Stimulated activated CD8-positive, alpha-beta memory T cell treated with anti-CD3 and anti-CD28 coated beads, Interleukin-2, amount 100 ng/mL, for 1 hour (primary cell): ENCODE measurements around the gene TTC7B.
"Not testable (repeated sequence)": the region's sequence is repeated elsewhere in the genome, so short reads cannot be mapped to it uniquely, and the experiment has no call there.

Experiments
- DNase-seq, 2 donors: peaks; one replicate each; pipeline ENCODE4 v3.0.0-alpha.2; 2020; ENCODE audit warnings: low read depth in 2 of 2

TTC7B gene

DNA sequence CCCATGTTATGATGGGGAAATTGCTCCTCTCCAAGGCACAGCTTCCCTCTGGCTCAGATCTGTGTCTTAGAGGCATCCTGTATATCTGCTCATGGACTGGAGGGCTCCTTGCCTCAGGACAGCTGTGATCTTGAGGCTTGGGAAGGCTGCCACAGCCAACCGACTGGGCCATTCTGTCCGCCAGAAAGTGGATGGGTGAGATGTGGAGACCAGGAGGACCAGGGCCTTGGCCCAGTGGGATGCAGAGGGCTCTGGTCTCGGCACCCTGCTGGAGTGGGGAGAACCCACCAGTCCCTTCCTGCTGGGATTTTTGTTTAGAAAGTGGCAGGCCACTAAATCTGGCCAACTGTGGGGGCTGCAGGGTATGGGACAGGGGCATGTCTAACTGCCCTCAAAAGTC is 270.8 kb downstream of the TTC7B start:
- DNase-seq: no peak

- no peak for DNase-seq
These were observed 271.3 kb downstream of the TTC7B start for GRCh38 chr14:90544971-90545370.

DNA sequence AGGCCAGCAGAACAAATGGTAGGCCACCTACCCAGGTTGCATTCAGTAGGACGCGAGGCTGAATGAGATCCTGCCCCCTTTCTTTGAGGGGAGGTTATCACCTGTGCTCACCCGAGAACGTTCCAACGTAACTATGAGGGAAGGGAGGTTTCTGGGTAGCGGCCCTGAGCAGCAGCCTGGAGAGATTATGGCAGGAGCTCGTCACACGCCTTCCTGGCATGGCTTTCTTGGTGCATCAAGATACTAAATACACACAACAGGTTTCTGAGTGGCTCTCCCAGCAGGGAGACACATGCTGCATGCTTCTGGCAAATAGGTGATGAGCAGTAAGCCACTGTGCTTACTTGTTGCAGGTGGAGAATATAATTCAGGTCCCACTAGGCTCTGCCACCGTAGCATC is 271.7 kb downstream of the TTC7B start:
- no peak for DNase-seq

DNA sequence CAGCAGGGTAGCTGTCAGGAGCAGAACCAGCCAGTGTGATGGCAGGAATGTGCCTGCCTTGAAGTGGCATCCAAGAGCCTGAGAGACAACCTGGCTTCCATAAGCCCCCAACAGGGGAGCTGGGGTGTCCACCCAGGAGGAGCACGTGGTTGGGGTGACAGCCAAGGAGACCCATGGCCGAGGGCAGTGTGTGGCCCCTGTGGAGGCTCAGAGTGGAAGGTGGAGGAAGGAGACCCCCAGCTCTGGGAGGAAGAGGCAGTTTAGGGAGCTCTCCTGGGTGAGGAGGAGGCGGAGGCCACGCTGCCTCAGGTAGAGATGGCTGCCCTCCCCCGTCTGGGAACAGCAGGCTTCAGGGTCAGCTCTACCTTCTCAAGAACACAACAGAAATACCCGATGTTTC is 272.4 kb downstream of the TTC7B start:
- no peak for DNase-seq

- DNase-seq: no peak
These were observed 275.1 kb downstream of the TTC7B start for GRCh38 chr14:90541076-90541634.

DNA sequence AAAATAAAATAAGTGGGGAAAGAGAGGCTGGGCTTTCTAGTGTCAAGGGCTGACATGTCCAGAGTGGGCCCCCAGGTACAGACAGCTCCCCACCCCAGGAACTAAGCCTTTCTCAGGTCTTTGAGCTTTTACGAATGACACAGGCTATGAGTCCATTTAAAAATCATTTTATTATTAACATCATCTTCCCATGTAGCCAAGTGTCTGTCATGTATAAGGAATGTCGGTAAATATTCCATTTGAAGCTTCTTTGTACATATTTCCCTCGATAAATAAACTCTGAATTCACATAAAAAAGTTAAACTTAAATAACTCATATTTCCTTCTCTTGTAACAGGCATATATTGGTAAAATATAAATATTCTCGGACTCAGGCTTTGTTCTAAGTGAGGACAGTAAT is 275.8 kb downstream of the TTC7B start:
- no peak for DNase-seq

GRCh38 chr14:90539996-90540395 is 276.2 kb downstream of the TTC7B start:
- DNase-seq: no peak

- no peak for DNase-seq
These were observed 276.8 kb downstream of the TTC7B start for GRCh38 chr14:90539496-90539775.

DNA sequence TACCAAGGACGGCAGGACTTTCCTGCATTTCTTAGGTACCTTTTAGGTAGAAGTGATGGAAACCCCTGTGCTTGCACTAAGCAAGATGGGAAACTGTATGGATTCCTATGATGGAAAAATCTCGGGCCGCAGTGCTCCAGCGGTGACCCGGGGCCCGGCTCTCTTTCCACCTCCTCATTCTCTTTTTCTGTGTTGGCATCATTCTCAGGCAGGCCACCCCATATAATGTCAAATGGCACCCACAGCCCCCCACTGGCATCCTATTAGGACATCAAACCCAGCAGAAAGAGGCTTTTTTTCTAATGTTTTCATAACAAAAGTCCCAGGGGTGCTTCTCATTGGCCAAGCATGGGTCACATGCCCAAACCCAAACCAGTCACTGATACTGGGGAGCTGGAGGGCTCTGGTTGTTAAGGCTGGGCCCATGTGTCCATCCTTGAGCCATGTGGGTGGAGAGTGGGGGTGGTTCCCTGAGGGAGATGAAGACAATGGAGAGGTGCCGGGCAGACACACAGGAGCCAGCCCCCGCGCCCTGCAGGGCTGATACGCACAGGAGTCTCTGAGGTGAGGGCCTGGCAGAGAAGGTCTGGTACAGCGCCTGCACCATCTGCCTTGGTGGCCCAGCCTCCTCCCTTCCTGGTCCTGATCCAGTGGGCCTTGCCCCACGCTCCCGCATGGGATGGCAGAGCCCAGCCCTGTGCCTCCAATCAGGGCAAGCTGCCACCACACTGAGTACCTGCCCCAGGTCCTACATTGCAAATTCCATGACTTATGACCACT is 277.3 kb downstream of the TTC7B start:
- DNase-seq: no peak

DNA sequence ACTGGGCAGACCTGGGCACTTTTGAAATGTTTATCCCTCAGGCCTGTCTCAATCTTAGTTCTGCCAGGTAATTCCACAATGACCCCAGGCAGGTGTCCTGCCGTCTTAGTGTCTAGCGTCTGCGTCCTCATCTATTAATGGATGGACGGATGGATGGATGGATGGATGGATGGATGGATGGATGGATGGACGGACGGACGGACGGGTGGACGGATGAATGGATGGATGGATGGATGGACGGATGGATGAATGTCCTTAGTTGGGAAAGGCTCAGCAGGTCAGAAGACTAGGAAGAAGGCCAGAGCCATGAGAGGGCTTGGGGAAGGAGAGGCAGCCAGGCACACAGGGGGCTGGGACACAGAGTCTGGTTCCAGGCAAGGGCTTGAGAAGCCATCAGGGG is 278.1 kb downstream of the TTC7B start:
- no peak for DNase-seq

- no peak for DNase-seq
These were observed 279.6 kb downstream of the TTC7B start for GRCh38 chr14:90536511-90537191.

GRCh38 chr14:90536092-90536491 is 280.1 kb downstream of the TTC7B start:
- no peak for DNase-seq

DNA sequence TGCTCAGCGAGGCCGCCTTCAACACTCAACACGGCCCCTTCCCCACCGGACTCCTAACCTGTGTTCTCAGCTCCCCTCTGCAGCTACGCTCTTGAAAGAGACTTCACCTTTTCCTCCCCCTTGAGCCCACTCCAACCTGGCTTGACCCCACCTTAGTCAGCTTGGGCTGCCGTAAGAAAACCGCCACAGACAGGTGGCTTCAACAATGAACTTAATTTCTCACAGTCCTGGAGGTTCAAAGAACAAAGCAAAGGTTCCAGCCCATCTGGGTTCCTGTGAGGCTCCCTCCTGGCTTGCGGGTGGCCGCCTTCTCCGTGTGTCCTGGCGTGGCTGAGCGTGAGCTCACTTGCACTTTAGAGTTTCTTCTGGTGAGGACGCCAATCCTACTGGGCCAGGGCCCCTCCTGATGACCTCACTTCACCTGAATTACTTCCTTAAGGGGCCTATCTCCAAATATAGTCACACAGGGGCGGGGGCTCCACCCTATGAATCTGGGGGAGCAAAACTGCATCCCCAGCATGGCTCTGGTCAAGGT is 280.6 kb downstream of the TTC7B start:
- no peak for DNase-seq

- DNase-seq: no peak
These were observed 281.2 kb downstream of the TTC7B start for GRCh38 chr14:90534838-90535555.

DNA sequence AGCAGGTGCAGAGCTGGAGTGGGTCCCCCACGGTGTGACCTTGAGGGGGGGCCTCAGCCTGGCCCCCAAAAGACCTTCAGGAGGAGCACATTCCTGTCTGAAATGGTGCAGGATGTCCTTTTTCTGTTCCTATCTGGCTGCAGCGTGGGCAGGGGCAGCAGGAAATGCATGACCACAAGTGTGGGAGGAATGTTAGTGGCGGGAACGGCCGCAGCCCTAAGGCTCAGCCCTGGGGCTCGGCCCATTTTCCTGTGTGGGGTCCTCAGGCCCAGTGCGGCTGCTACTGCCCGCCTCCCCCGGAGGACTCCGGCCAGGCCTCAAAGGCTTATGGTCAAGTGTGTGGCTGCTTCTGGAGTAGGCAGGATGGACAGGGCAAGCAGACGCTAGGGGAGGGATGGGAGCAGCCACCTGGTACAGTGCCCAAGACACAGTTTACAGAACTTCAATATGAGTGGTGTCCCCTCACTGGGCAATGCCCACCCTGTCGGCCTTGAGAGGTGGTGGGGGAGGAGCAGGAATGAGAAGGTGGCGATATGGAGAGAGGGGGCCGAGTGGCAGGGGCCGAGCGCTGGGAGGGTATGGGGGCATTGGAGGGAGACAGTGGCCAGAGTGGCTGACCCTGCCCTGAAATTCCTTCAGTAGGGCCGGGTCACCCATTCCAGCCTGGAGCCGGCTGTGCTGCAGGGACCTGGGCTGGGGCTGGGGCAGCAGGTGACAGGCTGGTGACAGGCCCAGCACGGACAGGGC is 282.0 kb downstream of the TTC7B start:
- DNase-seq: no peak

DNA sequence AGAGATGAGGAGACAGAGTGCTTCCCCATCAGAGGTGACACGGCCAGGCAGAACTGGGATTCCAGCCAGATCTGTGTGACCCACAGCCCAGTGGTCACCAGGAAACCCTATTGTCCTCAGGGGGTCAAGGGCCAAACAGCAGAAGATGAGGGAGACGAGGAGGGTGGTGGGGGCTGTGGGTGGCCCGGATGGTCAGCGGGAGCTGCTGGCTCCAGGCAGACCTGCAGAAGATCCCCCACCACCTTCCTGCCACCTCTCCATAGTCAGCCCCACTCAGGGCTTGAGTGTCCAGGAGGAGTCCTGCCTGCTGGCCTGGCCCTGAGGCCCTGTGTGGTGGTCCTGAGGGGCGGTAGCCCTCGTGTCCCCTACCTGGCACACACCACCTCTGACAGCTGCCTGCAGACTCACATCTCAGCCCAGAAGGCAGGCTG is 282.6 kb downstream of the TTC7B start:
- DNase-seq: no peak

DNA sequence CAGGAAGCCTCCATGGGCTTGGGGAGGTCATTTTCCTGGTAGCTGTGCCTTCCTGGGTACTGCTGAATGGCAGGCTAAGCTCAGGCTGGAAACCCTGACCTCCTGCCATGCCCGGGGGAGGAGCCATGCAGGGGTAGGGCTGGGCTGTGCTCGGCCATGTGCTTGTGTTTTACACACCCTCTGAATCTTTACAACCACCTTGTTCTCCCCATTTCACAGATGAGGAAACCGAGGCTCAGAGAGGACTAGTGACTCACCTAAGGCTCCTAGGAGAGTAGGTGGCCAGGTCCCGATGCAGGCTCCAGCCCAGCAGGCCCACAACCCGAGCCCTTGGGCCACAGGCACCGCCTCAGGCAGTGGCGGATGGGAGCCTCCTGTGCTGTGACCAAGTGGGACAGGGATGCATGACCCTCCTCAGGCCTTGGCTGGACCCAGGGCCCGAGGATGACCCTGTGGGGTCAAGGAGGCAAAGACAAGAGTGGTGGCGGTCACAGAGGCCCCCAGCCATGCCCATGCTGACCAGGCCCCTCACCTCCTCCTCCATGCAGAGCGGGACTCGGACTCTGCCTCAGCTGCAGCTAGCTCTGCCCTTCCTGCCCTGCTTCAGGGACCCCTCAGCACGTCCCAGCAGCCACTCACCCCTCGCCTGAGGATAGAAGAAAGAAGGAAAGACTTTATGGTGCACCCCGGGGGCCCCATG is 283.3 kb downstream of the TTC7B start:
- DNase-seq: no peak

DNA sequence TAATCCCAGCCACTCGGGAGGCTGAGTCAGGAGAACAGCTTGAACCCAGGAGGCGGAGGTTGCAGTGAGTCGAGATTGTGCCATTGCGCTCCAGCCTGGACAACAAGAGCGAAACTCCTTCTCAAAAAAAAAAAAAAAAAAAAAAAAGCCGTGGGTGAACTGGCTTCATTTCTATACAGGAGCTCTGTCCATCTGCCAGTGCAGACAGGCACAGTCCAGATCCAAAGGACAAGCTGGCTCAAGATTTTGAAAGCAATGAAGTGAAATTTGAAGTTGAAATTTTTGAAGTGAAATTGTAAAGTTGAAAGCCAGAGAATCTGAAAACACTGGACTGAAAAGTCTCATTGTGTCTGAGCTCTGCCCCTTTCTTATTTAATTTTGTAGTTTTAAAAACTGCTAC is 284.7 kb downstream of the TTC7B start:
- no peak for DNase-seq

DNA sequence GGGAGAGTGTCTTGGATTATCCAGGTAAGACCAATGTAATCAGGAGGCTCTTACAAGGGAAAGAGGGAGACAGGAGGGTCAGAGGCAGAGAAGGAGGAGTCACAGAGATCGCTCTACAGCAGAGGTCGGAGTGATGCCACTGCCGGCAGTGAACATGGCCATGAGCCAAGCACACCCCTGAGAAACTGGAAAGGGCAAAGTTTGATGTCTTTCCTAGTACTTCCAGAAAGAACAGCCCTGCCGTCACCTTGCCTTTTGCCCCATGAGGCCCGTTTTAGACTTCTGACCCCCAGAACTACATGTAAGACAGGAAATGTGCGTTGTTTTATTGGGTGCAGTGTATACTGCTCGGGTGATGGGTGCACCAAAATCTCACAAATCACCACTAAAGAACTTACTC is 285.7 kb downstream of the TTC7B start:
- DNase-seq: no peak

DNA sequence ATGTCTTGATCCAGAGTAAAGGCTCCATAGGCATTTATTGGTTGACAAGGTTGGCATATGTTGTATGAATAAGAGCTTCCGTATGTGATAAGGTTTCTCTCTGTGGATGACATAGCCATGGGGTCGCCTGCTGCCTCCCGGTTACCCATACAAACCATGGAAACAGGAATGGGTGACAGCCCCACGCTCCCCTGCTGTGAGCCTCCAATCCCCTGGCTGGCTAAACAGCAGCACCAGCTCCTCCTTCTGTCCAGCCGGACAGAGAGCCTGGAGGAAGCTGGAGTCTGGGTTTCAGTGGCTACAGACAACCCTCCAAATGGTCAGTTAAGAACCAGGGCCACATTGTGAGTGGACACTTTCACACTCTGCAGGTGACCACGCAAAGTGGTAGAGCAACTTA is 288.3 kb downstream of the TTC7B start:
- no peak for DNase-seq

- DNase-seq: not testable (repeated sequence)
These were observed 289.7 kb downstream of the TTC7B start for GRCh38 chr14:90526536-90526935.
